Activated T-helper 1 cell treated with Interleukin-2 at 50 U/mL for 16 hours (primary cell): Measurements from ENCODE around the gene NUMA1.

Experiments
- DNase-seq: peaks from one replicate; pipeline ENCODE4 v3.0.0-alpha.2; 2020; ENCODE audit warnings: low read depth

The NUMA1 gene

GRCh38 chr11:72018171-72018570 lies 62.2 kb downstream of the NUMA1 start:
- no peak for DNase-seq

GRCh38 chr11:72015511-72016061 lies 64.8 kb downstream of the NUMA1 start:
- no peak for DNase-seq

- no peak for DNase-seq
Observed at GRCh38 chr11:72014761-72015320, 65.5 kb downstream of the NUMA1 start.

- no peak for DNase-seq
Observed at GRCh38 chr11:72013765-72014711, 66.3 kb downstream of the NUMA1 start.

- DNase-seq: no peak
Observed at GRCh38 chr11:72012897-72013721, 67.2 kb downstream of the NUMA1 start.

DNA sequence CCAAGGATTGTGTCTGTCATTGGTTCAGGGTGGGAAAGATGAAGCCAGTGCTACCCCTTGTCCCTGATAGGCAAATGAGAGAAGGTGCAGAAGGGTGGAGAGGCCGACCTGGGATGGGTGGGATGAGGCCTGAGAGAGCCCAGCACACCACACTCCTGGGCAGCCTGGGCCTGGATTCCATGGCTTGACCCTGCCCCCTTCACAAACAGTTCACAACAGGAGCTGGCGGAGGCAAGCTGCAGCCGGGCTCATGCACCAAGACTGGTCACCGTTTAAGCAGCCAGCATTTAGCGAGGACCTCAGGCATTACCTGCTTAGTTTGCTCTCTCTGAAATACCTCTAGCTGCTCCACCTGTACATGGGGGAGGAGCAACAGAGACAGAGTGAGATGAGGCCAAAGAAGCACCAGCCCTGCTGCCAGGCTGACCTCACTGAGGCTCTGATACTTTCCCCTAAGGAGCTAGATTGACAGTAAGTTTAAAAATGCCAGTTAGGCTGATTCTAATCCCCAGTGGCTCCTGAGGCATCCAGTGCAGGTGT lies 68.2 kb downstream of the NUMA1 start:
- no peak for DNase-seq

- DNase-seq: no peak
Observed at GRCh38 chr11:72010529-72011233, 69.7 kb downstream of the NUMA1 start.

- no peak for DNase-seq
Observed at GRCh38 chr11:72009156-72009555, 71.2 kb downstream of the NUMA1 start.

GRCh38 chr11:72008728-72009127 lies 71.6 kb downstream of the NUMA1 start:
- DNase-seq: no peak

GRCh38 chr11:72007587-72007986 lies 72.8 kb downstream of the NUMA1 start:
- no peak for DNase-seq

GRCh38 chr11:72007089-72007476 lies 73.3 kb downstream of the NUMA1 start:
- no peak for DNase-seq

DNA sequence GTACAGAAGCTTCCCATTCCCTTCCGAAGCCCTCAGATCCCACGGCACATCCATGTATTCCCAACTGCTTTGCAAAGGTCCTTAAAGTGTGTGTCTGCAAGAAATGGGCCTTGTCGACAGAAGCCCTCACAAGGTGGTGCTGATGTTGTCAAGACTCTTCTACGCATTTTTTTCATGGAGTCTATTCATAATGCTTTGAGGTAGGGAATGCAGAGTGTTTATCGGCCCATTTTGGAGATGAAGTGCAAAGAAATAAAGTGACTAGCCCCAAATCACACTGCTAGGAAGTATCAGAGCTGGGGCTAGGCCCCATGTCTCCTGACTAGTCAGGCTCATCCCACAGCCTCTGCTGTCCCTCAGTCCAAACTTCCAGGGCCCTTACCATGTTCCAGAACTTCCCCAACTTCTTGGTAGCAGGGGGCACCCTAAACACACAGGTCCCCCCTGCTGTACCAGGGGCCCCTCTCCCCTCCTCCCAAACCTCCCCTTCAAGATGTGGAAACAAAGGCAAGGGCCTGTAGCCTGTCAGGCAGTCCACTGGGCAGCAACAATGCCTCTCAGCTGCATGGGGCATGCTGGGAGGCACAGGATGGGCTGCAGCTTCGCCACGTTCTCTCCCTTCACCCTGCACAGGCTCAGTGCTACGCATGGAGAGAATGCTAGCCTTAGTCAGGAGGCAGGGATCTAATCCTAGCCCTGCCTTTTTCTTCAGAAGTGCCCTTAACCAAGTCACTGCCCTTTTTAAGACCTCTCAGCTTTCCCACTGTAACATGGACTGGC lies 73.8 kb downstream of the NUMA1 start:
- DNase-seq: no peak

- DNase-seq: no peak
Observed at GRCh38 chr11:72005347-72006260, 74.7 kb downstream of the NUMA1 start.

DNA sequence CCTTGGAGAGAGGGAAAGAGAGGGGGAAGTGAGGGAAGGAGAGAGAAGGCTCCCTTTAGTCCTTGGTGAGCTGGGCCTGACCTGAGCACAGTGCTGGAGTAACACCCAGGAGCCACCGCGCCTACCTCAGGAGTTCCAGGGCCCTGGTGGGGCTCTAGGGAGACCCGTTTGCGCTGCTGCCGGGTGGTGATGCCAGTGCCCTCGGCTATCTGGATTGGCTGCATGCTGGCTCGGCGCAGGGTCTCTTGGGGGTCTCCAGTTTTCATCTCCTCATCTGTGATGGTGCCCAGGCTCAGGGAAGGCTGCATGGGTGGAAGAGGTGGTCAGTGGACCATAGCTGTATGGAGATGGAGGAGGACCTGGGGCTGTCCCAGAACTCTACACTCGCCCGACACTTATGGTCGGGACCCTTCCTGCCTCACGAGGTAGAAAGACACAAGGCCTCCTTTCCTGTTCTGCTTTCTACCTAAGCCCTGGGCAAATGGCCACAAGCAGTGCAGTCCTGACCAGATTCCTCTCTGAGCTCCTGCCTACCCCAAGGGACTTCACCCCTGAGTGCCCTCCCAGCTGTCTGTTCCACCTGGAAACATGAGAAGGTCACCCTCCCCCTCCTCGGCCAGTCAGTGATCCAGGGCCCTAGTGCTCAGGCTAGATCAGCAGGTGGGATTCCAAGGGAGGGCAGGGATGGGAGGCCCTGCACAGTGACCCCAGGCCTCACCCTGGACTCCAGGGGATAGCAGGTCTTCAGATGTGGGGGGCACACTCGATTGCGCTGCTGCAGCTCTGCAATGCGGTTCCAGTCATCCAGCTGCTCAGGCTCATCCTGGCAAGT lies 75.6 kb downstream of the NUMA1 start:
- DNase-seq: no peak

- no peak for DNase-seq
Observed at GRCh38 chr11:72003776-72004171, 76.6 kb downstream of the NUMA1 start.

DNA sequence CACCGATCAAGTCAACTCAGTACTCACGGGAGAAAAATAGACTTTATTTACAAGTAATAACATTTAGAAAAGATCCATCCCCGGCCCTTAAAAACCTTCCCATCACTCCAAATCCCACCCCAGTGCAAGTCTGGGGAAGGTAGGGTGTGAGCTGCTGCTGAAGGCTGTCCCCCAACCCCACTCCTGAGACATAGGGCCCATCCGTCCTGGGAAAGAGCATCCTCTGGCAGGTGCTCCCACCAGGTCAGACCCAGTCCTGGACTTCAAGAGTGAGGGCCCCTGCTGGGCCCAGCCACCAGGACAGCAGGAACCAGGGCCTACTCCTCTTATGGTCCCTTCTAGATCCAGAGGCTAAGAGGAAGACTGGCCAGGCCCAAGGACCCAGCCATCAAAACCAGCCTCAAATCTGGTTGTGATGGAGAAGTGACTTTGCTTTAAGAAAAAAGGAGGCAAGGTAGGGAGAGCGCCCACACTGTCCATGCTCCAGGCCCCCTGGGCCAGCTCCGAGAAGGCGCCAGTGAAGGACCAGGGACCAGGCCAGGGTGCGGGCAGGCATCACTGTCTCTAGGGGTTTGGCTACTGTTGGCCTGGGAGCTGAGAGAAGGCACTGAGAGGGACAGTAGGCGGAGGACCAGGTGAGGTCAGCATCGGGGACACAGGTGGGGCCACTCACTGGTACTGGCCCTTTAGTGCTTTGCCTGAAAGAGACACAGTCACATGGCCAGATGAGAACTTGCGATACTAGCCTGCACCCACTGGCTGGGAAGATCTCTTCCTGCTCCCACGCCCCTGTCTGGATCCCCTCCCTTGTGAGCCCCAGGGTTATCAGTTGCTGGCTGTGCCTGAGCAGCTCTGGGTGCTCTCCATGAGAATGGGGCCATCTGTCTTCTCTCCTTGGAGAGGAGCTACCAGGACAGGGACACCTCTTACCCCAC lies 77.2 kb downstream of the NUMA1 start:
- DNase-seq: no peak

GRCh38 chr11:72001834-72002591 lies 78.3 kb downstream of the NUMA1 start:
- no peak for DNase-seq
